Measurements from ENCODE around the gene FANCE. TPM values are rescaled to one million over a fixed set of nuclear protein-coding genes. Genes with fewer than 3 reads are reported as not detected.

The FANCE gene
- total and polyA plus RNA-seq, 2 experiments from 2014 or later = 5.4 to 25.5 TPM

- TF ChIP-seq ZNF462 (CRISPR knock-in tag; IDR thresholded peaks at IDR 0.05) (no peak), STAT1 (IDR thresholded peaks at IDR 0.05; ENCODE audit: unreplicated experiment) (no peak), JUNB (IDR thresholded peaks at IDR 0.05; ENCODE audit: unreplicated experiment) (no peak), POLR2AphosphoS5 (IDR thresholded peaks at IDR 0.05; ENCODE audit: low read depth) (no peak), EZH2 (IDR thresholded peaks at IDR 0.05; ENCODE audit: low read depth, unreplicated experiment) (no peak)
These were observed 47.2 kb downstream of the FANCE start (continued) for GRCh38 chr6:35499372-35499771.

GRCh38 chr6:35500782-35501181, 48.6 kb downstream of the FANCE start:
- Mint-ChIP-seq H3K27me3 (ENCODE audit: insufficient read depth, low read depth, poor library complexity) (peaks cover 29% of the 10 kb centered on the region), H3K9me3 (no peaks in the 10 kb centered on the region; the same call in 2 of the 3 replicates), H3K36me3 (ENCODE audit: low read depth) (peaks cover 5% of the 10 kb centered on the region; the same call in 1 of the 3 replicates), H3K27ac (peak overlapping the region; percentile 84), H3K4me1 (peaks cover 33% of the 10 kb centered on the region), H3K4me3 (no peak overlapping the region; the same call in 2 of the 3 replicates)
- Histone ChIP-seq H2AFZ (no peak overlapping the region), H3K4me1 (ENCODE audit: insufficient read depth) (peaks cover 26% of the 10 kb centered on the region), H3F3A (replicated peaks; ENCODE audit: low read depth) (peaks cover 20% of the 10 kb centered on the region; the same call in 1 of the 2 replicates), H3K9me2 (ENCODE audit: insufficient read depth) (no peaks in the 10 kb centered on the region), H4K20me1 (replicated peaks; ENCODE audit: insufficient read depth) (no peaks in the 10 kb centered on the region), H3K36me3 (ENCODE audit: insufficient read depth) (no peaks in the 10 kb centered on the region), H3K27me3 (ENCODE audit: insufficient read depth) (peaks cover 9% of the 10 kb centered on the region; the same call in 1 of the 2 replicates), H3K79me2 (replicated peaks; ENCODE audit: insufficient read depth) (peaks cover 3% of the 10 kb centered on the region; the same call in 1 of the 2 replicates), H3K4me3 (no peak overlapping the region), H3K27ac (ENCODE audit: low read depth) (no peak overlapping the region), H3K4me2 (no peak overlapping the region)
- no peak for DNase-seq (ENCODE audit: low spot score)
- no peak for ATAC-seq
- TF ChIP-seq ZNF462 (CRISPR knock-in tag; IDR thresholded peaks at IDR 0.05) (no peak), ZNF114 (CRISPR knock-in tag; IDR thresholded peaks at IDR 0.05) (no peak), EZH2 (IDR thresholded peaks at IDR 0.05; ENCODE audit: low read depth, unreplicated experiment) (no peak), ETS1 (IDR thresholded peaks at IDR 0.05) (no peak)
